CD4-positive, alpha-beta T cell treated with Interleukin-6 at 100 ng/mL for 8 hours (primary cell): ENCODE data around the gene UBXN11.

Experiments used
- DNase-seq: peaks from one replicate; pipeline ENCODE4 v3.0.0-alpha.2; 2020; ENCODE audit warnings: mixed read lengths, low spot score

UBXN11 gene, protein sequence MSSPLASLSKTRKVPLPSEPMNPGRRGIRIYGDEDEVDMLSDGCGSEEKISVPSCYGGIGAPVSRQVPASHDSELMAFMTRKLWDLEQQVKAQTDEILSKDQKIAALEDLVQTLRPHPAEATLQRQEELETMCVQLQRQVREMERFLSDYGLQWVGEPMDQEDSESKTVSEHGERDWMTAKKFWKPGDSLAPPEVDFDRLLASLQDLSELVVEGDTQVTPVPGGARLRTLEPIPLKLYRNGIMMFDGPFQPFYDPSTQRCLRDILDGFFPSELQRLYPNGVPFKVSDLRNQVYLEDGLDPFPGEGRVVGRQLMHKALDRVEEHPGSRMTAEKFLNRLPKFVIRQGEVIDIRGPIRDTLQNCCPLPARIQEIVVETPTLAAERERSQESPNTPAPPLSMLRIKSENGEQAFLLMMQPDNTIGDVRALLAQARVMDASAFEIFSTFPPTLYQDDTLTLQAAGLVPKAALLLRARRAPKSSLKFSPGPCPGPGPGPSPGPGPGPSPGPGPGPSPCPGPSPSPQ

DNA sequence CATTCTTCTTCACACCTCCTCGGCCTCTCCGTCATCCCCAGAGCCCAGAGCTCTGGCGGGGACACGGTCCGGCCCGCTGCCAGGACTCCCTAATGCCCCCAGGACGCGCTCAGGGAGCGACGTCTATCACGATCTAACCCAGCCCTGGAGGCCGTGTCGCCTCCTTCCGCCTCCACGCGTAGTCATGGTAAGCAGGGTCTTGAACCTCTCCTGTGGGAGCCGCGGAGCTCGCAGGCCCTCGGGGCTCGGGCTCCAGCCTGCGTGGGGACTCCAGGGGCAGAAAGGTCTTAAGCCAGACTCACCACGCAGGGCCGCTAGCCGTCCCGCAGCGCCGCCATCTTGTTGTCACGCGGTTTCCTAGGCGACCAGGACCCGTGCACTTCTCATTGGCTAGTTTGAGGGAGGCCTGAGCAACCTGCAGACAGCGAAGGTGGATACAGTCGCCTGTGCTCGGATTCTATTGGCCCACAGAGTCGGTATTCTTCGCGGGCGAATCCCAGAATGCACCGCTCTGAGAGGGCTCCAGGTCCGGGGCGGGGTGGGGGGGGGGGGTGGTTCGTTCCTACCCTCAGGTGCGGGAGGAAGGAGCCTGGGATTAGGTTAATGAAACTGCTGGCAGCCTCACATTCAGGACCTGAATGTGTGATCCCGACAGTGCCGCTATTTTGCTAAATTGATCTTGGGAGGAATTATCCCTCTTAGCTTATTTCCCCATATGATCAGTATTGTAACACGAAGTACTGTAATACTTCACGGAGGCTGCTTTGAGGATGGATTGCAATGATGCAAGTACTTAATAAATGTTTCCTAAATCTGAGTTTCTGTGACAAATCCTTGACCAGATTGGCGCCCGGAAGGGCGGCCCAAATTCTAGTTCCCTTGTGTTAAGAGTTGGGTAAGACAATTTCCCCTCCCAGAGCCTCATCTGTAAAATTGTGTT, at the start of gene UBXN11:
Gene UBXN11 (minus strand): TSS at position 347 of the 940 bp plus-strand sequence. CDS start 3,753 bp downstream, outside the sequence.
- DNase-seq = peak; percentile 94

DNA sequence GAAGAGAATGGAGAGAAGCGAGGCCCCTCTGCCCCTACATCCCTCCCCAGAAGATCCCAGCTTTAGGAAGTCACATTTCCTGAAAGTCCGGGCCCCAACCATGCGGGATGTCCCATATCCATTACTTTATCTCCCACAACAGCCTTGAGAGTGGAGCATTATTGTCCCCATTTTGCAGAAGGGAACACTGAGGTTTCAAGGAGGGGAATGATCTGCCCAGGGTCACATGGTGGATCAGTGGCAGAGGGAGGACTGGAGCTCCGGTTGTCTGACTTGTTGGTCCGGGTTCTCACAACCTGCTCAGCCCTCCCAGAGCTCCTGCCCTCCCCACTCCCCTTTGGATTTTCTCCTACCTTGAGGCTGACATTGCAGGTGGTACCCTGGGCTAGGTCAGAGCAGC, 49.7 kb upstream of the UBXN11 start:
- no peak for DNase-seq

DNA sequence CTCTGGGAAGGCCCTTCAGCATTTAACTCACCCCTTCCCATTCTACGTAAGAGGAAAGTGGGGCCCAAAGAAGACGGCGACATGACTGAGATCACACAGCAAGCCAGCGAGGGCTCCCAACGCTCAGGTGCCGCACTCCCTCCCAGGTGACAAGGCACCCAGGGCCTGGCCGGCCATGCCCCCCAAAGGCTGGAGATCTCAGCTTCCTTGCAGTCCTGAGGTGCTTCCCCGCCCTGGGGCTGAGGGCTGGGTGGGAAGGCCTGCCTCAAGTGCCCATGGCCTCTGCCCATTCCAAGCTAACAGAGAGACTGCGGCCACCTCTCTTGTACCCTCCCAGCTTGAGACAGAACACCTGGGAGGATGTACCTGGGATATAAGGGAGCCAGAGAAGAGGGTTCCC, 48.5 kb upstream of the UBXN11 start:
- no peak for DNase-seq

DNA sequence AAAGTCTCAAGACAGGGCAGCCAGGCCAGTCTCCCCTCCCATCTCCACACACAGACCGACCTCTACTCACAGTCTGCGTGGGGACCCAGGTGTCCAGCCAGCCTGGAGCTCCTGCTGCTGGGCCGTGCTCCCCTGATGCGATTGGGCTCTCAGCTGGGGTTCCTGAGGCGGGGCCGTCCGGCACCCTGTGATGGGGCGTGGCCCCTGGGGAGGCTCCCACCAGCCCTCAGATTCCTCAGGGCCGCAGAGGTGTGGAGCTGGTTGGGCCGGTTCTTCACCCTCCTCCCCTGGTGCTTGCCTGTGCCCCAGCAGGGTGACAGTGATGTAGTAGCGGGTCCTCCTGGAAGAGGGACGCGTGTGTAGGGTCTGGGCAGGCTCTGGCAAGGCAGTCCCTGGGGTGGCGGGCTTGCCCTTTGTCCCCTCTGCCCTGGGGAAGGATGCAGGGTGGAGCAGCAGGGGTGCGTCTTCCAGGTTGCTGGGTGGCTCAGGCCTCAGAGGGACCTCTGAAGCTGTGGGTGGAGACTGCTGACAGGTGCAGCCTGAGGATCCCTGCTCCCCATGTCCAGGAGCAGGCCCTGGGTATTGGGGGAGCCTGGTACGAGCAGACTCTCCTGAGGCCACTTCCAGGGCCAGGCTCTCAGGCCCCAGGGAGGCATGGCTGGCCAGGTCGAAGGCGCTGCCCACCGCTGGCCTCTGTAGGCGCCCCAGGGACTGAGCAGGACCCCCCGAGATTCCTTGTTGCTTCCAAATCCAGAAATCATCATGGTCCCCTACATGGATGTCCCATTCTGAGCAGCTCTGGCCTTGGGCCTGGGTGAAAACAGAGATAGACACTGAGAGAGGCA, 47.8 kb upstream of the UBXN11 start, which contains the start of gene CRYBG2:
Gene CRYBG2 (minus strand): TSS at position 155 of the 845 bp plus-strand sequence. CDS start 7,473 bp downstream, outside the sequence.
- DNase-seq = no peak

DNA sequence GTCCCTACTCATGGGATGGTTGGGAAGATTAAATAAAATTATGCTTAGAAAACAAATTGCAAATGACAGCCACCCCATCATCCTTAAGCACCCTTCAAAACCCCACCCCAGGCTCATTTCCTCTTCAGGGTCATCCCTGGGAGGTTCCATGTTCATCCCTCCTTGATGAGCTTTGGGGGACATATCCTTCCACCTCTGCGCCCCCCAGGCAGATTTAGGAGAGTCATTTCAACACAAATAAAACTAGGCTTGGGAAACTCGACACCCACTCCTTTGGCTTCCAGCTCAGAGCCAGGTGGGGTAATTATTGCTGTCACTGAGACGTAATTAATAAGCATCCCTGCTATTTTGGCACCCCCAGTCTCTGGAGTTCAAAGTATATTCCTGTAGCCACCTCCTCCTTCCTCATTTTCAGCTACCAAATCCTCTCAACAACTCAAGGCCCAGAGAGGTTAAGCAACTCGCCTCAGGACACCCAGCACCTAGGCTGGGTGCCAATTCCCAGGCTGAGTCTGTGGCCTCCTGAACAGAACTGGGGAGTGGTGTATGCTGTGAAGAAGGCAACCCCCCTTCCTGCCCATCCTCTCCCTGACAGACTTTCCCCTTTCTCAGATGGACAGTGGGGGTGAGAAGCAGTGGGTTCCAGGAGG, 46.9 kb upstream of the UBXN11 start:
- no peak for DNase-seq

DNA sequence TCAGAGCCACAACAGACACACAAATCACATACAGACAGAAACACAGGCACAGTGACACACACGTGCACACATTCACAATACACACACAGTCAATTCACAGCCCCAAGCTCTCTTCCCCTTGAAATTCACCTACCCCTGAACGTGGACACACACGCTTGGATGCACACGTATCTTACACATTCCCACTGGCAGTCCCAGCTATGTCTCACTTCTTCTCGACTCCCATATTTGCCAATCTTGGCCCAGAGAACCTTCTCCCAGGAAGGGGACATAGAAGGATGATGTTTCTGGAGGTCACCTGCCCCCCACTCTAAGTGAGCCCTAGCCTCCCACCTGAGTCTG, 45.9 kb upstream of the UBXN11 start:
- DNase-seq = no peak

DNA sequence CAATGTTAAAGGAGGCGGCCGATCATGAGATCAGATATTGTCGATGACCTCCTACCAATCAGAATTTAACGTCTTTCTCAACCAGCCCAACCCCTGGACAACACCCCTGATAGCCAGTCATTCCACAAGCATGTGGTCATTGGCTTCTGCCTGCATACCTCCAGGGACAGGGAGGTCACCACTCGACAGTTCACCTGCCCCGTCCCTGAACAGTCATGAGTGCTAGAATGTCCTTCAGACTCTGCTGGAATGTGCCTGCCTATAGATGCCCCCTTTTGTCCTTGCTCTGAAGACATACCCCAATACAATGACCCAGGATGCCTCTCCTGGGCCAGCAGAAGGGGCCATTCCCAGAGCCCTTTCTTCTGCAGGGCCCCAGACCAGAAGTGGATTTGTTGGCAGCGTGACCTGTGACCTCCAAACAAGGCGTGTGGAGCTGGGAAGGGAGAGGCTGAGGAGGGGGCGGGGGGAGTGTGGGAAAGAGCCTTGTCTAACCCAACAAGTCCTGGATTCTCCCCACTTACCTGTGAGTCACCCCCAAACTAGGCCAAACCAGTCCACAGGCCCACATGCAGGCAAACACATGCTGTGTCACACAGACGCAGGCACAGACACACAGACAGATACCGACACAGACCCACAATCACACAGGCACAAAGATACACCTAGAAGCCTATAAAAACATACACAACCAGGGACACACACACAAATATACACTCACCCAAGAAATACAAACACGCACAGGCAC, 45.3 kb upstream of the UBXN11 start:
- DNase-seq = no peak

DNA sequence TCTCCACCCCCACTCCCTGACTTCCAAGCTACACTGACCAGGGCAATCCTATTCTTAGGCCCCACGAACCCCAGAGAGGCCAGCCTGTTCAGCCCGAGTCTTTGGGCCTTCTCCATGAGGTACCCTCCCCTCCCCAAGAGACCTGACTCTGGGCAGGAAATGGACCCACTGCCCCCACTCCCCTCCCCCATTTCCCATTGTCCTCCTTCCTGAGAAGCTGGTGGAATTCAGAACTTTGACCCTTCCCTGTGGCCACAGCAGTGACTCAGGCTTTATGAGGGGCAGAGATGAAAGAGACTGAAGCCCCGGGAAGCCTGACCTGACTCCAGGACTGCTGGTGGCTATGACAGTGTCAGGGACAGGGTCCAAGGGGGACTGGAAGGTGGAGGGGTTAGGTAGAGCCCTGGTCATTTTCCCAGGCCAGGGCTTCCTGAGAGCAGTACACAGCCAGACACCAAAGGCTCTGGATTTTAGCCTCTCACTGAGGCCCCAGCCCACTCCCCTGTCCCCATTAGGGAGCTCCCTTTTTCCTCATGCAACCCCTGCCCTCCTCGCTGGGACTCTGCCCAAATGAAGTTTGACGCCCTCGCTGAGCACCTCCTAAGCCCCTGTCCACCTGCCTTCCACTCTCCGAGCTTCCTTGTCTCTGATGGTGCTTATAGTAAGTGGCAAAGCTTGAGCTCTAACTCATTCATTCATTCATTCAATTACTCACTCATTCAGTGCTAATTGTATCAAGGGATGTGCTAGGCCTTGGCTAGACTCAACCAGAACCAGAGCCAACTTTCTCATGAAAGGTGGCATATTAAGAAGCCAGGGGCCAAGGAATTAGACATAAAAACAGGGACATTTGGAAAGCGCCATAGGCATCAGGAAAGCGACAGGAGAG, 44.5 kb upstream of the UBXN11 start:
- no peak for DNase-seq

DNA sequence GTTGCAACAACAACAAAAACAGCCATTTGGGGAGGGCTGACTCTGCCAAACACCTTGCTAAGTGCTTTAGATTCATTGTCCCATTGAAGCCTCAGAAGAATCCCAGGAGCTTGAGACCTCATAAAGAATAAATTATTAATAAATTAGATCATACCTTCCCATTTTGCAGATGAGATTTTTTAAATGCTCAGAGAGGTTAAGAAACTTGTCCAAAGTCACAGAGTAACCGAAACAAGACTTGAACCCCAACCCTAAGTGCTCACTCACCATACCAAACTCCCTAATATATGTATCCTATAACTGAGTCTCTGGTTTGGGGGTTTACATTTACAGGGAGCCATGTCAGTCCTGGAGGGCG, 43.9 kb upstream of the UBXN11 start:
- DNase-seq = no peak

DNA sequence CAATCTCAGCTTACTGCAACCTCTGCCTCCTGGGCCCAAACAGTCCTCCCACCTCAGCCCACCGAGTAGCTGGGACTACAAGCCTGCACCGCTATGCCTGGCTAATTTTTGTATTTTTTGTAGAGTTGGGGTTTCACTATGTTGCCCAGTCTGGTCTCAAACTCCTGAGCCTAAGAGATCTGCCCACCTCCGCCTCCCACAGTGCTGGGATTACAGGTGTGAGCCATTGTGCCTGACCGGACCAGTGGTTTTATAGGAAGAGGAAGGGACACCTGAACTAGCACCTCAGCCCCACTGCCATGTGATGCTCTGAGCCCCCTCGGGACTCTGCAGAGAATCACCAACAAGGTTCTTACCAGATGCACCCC, 43.4 kb upstream of the UBXN11 start:
- DNase-seq = no peak

DNA sequence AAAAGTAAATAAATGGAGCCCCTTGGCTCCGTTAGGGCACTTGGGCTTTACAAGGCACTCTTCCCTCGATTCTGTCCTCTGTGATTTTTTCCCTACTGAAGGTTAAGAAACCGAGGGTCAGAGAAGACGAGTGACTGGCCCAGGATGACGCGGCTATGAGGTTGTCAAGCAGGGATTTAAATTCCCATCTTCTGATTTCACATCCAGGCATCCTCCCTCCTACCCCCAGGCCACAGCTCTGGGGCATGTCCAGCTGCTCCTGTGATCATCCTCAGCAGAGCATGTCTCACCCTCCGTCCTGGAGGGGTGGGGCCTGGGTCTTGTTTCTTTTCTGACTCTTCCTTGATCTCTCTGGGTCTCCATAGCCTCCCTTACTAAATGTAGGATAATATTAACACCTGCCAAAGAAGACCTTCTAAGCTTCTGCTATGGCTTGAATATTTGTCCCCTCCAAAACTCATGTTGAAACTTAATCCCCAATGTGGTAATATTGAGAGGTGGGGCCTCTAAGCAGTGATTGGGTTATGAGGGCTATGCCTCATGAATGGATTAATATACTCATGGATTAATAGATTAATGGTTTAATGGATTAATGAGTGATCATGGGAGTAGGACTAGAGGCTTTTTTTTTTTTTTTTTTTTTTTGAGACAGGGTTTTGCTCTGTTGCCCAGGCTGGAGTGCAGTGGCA, 42.9 kb upstream of the UBXN11 start:
- DNase-seq = no peak

DNA sequence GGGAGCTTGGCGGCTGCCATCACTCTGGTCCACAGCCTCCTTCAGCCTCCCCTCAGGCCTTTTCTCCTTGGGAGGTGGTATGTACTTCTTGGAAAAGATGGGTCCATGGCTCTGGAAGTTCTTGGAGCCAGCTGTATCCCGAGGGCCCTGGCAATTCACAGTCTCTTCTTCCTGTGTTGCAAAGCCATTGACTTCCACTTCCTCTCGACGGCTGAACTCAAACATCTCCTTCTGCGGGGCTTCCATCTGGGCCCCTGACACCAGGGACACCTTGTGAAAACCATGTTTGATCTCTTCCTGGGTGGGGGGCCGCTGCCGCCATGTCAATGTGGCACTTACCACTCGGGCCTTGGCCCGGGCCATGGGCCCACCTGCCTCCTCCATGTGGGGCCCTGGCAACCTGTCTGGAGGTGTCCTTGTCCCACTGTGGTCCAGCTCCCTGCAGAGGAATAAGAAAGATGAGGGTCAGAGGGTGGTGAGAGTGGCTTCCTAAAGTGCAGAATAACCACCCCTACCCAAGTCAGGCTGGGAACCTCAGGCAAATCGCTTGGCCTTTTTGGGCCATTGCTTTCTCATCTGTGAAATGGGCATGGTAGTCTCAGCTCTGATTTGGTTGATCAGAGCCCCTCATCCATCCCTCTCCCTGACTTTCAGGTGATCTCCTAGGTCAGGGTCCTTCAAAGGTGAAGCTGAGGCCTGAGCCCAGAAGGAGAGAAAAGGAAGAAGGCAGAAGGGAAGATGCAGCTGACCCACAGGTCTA, 40.0 kb upstream of the UBXN11 start:
- no peak for DNase-seq

DNA sequence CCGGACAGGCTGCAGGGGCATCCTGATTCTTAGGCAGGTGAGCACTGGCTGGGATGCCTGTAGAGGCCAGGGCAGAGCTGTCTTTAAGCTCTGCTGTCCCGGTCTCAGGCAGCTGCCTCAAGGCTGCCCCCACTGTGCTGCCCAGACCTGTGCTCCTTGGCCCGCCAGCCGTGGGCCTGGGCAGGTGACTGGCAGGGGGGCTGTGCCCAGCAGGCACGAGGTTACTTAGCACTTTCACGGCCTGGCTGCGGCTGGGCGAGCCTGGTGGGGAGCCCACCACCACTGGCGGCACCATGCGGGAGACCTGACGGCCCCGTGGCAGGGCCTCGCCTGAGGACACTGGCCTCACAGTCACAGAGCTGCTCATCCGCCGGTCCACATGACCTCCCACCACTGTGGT, 39.3 kb upstream of the UBXN11 start:
- DNase-seq = no peak

DNA sequence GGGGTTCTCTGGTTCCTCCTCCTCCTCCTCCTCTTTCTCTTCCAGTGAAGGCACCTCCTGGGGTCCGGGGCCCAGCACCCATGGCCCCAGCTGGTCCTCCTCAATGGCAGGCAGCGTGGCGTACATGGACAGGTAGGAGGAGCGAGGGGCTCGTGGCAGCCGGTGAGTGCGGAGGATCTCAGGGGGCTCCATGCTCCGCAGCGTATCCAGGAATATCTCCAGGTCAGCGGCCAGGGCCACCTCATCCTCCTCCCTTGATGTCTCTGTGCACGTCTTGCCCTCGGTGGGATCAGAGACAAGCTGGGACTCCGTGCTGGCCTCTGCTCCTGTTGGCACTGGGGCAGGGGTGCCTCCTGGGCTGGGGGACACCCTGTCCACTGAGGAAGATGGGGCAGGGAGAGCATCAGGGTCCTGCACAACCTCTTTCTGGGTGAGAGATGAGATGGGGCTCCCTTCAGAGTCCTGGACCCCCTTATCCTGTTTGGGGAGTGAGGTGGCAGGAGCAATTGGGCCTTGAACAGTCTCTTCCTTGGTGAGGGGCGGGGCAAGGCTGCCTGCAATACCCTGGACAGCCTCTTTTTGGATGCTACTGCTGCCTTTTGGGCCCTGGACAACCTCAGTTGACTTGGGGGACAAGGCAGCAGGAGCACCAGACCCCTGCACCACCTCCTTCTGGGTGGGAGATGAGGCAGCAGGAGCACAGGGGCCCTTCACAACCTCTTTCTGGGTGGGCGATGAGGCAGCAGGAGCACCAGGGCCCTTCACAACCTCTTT, 37.9 kb upstream of the UBXN11 start:
- DNase-seq = no peak

DNA sequence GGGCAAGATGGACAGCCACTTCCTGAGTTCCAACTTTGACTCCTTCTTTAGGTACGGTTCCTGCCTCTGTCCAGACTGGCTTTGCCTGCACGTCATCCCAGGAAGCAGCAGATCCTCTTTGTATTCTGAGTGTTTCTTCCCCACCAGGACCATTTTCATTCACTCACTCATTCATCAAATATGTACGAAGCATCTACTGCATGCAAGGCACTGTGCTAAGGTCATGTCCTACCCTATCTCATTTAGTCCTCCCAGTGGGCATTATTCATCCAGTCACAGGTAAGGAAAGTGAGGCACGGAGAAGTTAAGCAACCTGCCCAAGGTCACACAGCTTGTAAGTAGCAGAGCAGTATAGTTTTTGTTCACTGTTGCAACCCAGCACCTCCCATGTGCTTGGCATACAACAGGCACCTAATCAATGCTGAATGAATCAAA, 33.6 kb upstream of the UBXN11 start:
- DNase-seq = no peak

DNA sequence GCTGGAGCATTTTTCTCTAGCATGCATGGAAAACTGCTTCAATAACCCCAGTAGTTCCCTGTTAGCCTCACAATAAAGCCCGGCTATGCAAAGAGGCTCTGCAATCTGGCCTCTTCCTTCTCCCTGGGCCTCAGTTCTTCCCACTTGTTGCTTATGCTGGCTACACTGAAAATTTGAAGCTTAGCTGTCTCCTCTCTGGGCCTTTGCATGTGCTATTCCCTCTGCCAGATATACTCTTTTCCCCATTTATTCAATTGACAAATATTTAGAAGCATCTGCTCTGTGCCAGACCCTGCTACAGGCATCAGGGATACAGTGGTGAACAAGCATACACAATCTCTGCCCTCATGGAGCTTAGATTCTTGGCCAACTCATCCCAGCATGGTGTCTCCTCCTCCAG, 32.2 kb upstream of the UBXN11 start:
- DNase-seq = no peak

DNA sequence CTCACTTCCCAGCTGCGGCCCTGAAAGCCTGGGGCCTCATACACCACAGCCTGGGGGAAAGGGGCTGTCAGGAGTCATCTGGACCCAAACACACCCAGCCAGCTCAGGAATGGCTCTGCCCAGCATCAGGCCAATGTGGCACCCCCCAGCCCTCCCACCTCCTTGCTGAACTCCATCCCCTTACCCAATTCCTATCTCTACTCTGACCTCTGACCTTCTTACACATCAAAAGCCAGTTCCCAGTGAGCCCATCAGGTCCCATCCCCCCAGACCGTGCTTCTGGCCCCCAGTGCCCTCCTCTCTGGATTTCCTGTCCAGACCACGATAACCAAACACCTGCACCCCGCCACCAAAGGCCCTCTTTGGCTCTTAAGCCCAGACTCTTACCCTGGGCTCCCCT, 31.2 kb upstream of the UBXN11 start:
- DNase-seq = no peak

DNA sequence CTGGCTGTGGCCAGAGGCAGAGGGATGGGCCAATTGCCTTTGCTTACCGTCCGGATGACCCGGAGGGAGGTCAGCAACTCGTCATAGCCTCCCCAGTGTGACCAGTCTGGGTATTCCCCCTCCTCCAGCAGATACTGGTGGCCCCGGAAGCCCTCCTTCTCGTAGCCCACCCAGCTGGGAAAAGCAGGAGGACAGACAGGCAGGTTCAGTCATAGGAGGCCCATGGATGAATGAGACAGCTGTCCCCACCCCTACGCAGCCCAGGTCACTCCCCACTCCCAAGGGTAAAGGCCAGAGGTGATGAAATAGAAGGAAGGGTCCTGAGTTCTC, 30.7 kb upstream of the UBXN11 start:
- DNase-seq = no peak
